LHCN-M2 (cell line): ENCODE data around the gene S100A16. TPM values are rescaled to one million over a fixed set of nuclear protein-coding genes. Genes with fewer than 3 reads are reported as not detected.
"Not testable (repeated sequence)": the region's sequence is repeated elsewhere in the genome, so short reads cannot be mapped to it uniquely, and the experiment has no call there.

Experiments used
- DNase-seq: peaks from one replicate; pipeline ENCODE4 v3.0.0-alpha.2; 2012; ENCODE audit warnings: low read depth
- total RNA-seq: library from RNA; depleted of rRNA; stranded (reverse); fragments of >200 nt; gene quantifications from 2 replicates; pipeline ENCODE4 v1.2.3, GENCODE V29; 2014

The S100A16 gene
- total RNA-seq, 1 experiment from 2014 or later = 705 TPM

GRCh38 chr1:153588033-153588432 is 24.9 kb downstream of the S100A16 start:
- DNase-seq = not testable (repeated sequence)

DNA sequence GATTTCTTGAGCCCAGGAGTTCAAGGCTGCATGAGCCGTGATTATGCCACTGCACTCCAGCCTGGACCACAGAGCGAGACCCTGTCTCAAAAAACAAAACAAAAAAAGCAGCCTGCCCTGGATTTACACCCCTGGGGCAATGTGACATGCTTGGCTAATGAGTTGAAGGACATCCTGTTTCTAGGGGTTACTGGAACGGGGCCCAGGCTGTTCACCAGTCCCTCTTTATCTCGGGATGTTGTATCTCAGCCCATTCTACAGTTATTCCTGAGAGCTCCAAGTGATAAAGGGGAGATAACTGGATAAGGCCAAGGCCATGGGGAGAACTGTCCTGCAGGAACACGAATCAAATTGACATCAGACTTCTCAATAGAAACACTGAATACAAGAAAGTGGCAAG is 25.6 kb downstream of the S100A16 start:
- no peak for DNase-seq

- DNase-seq = no peak
Measured at GRCh38 chr1:153586347-153586746, 26.6 kb downstream of the S100A16 start.

DNA sequence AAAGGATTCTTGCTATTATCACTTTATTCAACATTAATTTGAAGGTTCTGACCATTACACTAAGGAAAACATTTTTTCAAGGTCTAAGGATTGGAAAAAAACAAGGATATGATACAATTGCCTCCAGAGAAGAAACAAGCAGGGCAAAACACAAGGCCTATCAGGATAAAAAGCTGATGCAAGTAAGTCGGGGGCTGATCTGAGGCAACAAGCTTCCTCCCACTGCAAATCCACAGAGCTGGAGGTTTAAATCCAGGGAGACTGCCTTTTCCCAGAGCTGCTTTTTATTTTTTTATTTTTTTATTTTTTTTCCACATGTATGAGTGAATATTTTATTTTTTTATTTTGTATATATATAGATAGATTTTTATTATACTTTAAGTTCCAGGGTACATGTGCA is 27.9 kb downstream of the S100A16 start:
- DNase-seq = no peak

DNA sequence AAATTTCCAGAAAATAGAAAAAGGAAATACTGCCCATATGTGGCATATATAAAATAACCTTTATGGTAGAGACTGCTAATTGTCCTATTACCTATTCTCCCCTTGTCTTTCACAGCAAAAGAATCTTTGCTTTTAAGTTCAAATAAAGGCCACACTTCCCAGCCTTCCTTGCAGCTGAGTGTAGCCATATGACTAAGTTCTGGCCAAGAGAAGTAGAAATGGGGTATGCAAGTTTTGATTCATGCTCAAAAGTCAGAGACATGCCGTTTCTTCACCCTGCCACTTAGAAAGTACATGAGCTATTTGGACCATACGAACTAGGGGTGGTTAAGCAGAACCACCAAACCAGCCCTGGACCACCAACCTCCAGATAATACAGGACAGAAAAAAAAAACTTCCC is 29.0 kb downstream of the S100A16 start:
- DNase-seq = no peak

DNA sequence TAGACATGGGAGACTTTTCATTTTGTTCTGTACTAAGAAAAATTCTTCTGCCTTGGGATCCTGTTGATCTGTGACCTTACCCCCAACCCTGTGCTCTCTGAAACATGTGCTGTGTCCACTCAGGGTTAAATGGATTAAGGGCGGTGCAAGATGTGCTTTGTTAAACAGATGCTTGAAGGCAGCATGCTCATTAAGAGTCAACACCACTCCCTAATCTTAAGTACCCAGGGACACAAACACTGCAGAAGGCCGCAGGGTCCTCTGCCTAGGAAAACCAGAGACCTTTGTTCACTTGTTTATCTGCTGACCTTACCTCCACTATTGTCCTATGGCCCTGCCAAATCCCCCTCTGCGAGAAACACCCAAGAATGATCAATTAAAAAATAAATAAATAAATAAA is 29.4 kb downstream of the S100A16 start:
- DNase-seq = not testable (repeated sequence)

DNA sequence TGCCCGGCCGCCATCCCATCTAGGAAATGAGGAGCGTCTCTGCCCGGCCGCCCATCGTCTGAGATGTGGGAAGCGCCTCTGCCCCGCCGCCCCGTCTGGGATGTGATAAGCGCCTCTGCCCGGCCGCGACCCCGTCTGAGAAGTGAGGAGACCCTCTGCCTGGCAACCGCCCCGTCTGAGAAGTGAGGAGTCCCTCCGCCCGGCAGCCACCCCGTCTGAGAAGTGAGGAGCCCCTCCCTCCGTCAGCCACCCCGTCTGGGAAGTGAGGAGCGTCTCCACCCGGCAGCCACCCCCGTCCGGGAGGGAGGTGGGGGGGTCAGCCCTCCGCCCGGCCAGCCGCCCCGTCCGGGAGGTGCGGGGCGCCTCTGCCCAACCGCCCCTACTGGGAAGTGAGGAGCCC is 30.1 kb downstream of the S100A16 start:
- not testable (repeated sequence) for DNase-seq

DNA sequence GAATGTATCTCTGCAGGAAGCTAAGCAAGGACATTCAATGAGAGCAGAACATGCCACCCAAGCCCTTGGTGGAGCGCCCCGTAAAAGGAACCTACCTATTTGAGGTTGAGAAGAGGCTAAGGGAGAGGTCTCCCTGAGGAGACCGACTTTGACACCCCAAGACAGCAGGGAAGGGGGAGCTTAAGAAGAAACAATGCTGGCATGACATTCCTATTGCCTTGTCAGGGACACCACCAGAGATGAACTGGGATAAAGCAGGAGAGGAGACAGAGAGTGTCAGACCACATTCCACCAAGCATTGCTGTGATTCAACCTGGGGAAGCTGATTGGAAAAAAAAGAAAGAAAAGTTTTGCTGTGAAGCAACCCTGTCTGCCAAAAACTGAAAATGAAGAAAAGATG is 34.0 kb downstream of the S100A16 start:
- no peak for DNase-seq

GRCh38 chr1:153578490-153578889 is 34.4 kb downstream of the S100A16 start:
- no peak for DNase-seq

DNA sequence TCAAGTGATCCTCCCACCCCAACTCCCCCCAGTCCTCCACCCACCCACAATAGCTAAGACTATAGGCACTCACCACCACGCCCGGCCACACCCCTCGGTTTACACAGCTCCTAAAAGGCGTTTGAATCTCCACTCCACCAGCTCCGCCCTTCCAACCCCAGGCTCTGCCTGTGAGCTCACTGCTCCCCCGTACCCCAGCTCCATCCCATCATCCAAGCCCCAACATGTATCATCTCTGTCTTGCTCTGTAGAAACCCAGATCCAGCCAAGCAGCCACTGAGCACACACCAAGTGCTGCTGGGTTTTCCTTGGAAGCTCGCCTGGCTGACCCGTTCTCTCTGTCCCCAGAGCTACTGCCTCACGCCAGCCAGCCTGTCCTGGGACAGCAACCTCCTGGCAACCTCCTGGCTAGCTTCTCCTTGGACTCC is 35.3 kb downstream of the S100A16 start:
- no peak for DNase-seq

DNA sequence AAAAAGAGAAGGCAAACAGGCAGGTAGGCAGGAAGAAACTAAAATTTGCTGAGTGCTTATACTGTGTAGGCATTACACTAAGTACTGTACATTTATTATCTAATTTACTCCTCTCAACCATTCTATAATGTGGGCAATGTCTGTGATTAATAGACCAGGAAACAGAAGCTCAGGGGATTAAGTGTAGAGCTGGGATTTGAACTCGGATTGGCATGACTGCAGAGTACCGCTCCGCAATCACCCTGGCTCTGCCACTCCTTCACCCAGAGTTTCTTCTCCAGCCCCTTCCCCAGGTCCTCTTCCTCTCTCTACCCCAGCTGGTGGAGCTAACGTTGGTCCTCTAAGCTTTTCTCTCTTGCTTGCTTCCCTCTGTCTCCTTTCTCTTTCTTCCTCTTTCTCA is 35.8 kb downstream of the S100A16 start:
- DNase-seq = no peak

DNA sequence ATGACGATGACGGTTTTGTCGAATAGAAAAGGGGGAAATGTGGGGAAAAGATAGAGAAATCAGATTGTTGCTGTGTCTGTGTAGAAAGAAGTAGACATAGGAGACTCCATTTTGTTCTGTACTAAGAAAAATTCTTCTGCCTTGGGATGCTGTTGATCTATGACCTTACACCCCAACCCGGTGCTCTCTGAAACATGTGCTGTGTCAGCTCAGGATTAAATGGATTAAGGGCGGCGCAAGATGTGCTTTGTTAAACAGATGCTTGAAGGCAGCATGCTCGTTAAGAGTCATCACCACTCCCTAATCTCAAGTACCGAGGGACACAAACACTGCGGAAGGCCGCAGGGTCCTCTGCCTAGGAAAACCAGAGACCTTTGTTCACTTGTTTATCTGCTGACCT is 37.4 kb downstream of the S100A16 start:
- DNase-seq = not testable (repeated sequence)

DNA sequence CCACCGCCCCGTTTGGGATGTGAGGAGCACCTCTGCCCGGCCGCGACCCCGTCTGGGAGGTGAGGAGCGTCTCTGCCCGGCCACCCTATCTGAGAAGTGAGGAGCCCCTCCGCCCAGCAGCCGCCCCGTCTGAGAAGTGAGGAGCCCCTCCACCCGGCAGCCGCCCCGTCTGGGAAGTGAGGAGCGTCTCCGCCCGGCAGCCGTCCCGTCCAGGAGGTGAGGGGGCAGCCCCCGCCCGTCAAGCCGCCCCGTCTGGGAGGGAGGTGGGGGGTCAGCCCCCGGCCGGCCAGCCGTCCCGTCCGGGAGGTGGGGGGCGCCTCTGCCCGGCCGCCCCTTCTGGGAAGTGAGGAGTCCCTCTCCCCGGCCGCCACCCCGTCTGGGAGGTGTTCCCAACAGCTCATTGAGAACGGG is 37.9 kb downstream of the S100A16 start:
- not testable (repeated sequence) for DNase-seq

DNA sequence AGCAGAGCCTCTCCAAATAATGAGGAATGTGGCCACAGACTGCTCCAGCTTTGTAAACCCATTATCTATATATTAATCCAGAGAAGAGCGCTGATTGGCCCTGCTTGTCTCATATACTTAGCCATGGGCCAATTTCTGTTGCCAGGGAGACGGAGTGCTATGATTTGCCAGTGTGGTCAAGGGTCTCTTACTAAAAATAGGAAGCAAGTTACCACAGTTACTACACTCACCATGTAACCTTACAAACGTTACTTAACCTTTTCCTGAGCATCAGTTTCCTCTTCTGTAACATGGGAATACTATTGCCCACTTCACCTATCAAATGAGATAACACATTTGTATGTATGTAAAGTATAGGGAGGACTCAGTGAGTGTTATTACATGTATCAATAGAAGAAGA is 39.6 kb downstream of the S100A16 start:
- peak; percentile 31 for DNase-seq

DNA sequence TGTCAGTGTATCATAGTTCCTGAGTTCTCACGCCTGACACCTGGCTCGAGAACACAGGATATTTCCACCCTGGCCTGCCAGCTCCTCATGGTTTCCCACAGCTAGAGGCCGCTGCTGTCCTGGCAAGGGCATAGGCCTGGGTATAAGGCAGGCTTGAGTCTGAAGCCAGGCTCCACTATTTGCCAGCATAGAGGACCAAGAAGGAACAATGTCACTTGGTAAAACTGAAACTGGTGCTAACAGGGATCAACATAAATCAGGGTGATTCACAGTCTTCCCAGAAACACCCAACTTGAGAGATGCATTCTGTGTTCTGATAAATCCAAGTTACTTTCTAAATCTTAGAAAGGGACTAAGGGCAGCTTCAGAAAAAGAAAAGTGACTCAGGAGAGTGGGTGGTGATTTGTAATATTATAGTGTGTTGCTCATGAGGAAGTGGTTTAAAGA is 40.3 kb downstream of the S100A16 start:
- peak; percentile 92 for DNase-seq

DNA sequence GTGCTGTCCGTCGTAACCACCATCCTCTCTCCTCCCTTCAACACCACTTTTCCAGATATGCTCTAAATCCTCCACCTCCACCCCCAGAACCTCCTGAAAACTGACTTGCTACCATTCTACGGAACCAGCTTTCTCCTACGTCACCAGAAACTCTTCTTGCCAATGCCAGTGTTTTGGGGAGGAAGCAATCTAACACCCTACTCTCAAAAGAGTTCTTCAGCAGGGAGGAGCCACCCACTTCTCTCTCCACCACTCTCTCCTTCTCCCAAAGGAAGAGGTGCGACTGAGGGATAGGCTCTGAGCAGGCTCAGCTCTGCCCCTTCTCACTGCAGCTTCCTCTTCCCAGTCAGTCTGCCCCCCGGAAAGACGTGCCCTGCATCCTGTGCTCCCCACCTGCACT is 41.2 kb downstream of the S100A16 start:
- no peak for DNase-seq

- DNase-seq = no peak
Measured at GRCh38 chr1:153570874-153571273, 42.1 kb downstream of the S100A16 start.

GRCh38 chr1:153569465-153569864 is 43.5 kb downstream of the S100A16 start:
- DNase-seq = no peak

- peak; percentile 93 for DNase-seq
Measured at GRCh38 chr1:153568367-153569099, 44.4 kb downstream of the S100A16 start.

DNA sequence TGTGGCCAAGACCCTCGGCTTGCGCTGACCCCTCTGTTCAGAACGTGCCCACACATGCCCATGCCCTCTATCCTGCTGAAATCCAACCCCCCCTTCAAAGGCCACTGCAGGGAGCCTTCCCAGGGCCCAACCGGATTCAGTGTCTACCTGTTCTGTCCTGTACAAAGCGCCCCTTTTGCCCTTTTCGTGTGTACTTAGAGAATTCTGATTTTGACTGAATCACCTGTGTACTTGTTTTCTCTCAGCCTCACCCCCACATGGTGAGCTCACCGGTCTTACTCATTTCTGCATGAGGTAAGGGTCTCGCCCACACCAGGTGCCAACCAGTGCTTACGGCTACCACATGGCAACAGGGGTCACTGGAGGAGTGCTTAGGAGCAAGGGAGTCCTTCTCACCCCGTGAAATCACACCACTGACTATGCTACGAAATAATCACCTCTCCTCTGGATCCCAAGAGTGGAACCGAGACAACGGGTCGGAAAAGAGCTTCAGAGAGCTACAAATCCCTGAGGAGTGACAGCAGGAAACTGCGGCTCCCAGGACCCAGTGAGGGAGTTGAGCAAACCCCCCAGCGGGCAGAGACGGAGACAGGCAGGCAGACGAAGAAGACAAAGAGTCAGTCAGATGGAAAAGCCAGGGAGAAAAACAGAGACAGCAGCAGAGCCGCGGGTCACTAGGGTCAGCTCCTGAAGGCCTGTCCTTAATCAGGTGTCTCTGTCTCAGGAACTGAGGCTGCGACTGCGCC is 45.1 kb downstream of the S100A16 start:
- DNase-seq = peak; percentile 80

DNA sequence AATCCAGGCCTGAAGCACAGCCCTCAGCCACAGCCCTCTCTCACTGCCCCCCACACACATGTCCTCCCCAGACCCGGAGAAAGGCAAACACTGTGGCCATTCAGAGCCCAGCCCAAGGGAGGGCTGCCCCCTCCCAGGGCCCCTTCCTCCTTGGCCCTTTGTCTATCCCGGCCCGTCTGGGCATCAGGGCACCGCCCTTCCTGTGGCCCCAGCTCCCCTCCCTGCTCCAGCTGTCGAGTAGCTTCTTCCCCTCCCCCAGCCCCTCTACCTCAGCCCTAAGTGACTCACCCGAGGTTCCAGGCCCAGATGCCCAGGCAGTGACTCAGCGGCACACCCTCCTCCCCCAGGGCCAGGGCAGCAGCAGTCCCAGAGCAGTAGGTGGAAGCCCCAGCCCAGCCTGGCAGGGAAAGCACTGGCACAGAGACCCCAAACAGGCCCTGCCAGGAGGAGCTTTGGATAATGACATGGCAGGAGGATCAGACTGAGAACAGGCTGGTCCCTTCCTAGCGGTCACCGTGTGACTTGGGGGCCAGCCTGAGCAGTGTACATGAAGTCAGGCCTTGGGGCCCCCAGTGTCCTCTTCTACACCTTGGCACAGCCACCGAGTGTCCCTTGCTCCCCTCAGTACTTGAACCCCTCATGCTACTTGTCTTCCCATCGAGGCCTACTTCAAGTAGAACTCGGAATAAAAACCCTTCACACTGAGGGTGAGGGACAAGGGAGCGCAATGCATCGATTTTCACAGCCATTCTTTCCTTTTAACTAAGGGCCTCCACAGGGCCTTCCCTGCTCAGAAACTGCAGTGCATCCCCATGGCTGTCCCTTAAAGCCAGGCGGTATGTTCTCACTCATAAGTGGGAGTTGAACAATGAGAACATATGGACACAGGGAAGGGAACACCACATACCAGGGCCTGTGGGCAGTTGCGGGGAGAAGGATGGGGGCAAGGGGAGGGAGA is 46.2 kb downstream of the S100A16 start:
- DNase-seq = peak; percentile 99
